SK-N-SH treated with all-trans-retinoic acid at 6 μM for 48 hours (cell line): ENCODE results near the gene PLBD2.

Experiments
- CREB5 ChIP-seq: fragments of 250-450 bp; sonication (Bioruptor Pico); IDR thresholded peaks from 2 replicates; pipeline ENCODE4 v1.5.1; 2020; ENCODE audit warnings: low read depth, mild to moderate bottlenecking, moderate library complexity
- POU6F1 ChIP-seq: fragments of 250-450 bp; sonication (Bioruptor Pico); IDR thresholded peaks from 2 replicates; pipeline ENCODE4 v1.8.0; 2021; ENCODE audit warnings: low read depth, mild to moderate bottlenecking, moderate library complexity, borderline replicate concordance
- TCF4 ChIP-seq: fragments of 250-450 bp; sonication (Bioruptor Pico); IDR thresholded peaks from 2 replicates; pipeline ENCODE4 v1.8.0; 2021; ENCODE audit warnings: mild to moderate bottlenecking, moderate library complexity, borderline replicate concordance
- TOX ChIP-seq: fragments of 250-450 bp; sonication (Bioruptor Pico); IDR thresholded peaks from 2 replicates; pipeline ENCODE4 v1.8.0; 2021; ENCODE audit warnings: mild to moderate bottlenecking, moderate library complexity, borderline replicate concordance
- ZNF70 ChIP-seq: fragments of 450-650 bp; formaldehyde crosslinking; IDR thresholded peaks from 2 replicates; pipeline ENCODE4 v1.5.0; 2020; ENCODE audit warnings: mild to moderate bottlenecking, moderate library complexity
- ZNF8 ChIP-seq: fragments of 450-650 bp; formaldehyde crosslinking; IDR thresholded peaks from 2 replicates; pipeline ENCODE4 v1.5.0; 2020; ENCODE audit warnings: mild to moderate bottlenecking, moderate library complexity
- TF ChIP-seq, protein P1 (sequence below): fragments of 250-450 bp; sonication (Bioruptor Pico); IDR thresholded peaks from 2 replicates; pipeline ENCODE4 v1.8.0; 2020; ENCODE audit warnings: mild to moderate bottlenecking, moderate library complexity, borderline replicate concordance

DNA sequence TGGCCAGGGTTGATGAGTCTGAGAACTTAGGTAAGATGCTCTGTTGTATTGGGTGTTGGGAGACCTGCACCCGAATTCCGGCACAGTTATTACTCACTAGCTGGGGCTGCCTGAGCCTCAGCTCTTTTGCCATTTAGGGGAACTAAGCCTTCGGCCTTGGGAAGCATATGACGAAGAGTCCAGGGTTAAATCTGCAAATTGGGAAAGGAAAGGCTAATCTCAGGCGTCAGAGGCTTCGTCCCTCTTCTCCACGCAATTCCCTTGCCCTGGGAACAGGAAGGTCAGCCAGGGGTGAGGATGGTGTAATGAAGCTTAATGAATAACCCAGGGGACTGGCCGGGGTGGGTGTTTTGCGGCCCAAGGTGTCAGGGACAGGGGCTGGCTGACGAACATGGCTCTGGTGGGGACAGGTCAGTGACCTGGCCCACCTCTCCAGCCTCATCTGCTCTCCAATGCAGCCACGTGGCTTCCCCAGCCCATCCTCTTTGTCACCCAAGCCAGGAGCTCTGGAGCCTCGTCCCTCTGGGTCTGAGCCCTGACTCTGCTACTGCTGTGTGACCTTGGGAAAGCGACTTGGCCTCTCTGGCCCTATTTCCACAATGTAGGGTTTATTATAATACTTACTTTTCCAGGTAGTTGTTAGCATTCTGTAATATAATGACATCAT lies 60.0 kb downstream of the PLBD2 start:
- TF ChIP-seq ZNF8 (no peak), TOX (CRISPR knock-in tag) (no peak), ZNF70 (CRISPR knock-in tag) (no peak), POU6F1 (CRISPR knock-in tag) (no peak), TCF4 (CRISPR knock-in tag) (no peak), CREB5 (no peak)
- TF ChIP-seq, protein P1, sequence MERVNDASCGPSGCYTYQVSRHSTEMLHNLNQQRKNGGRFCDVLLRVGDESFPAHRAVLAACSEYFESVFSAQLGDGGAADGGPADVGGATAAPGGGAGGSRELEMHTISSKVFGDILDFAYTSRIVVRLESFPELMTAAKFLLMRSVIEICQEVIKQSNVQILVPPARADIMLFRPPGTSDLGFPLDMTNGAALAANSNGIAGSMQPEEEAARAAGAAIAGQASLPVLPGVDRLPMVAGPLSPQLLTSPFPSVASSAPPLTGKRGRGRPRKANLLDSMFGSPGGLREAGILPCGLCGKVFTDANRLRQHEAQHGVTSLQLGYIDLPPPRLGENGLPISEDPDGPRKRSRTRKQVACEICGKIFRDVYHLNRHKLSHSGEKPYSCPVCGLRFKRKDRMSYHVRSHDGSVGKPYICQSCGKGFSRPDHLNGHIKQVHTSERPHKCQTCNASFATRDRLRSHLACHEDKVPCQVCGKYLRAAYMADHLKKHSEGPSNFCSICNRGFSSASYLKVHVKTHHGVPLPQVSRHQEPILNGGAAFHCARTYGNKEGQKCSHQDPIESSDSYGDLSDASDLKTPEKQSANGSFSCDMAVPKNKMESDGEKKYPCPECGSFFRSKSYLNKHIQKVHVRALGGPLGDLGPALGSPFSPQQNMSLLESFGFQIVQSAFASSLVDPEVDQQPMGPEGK = no peak
